Esophagus squamous epithelium (tissue), 5 donors: ENCODE results near the gene HPN. TPM values are rescaled to one million over a fixed set of nuclear protein-coding genes. Genes with fewer than 3 reads are reported as not detected.

Source experiments
- DNase-seq: peaks from one replicate; lab custom pipeline; 2025; lab: John Stamatoyannopoulos, UW
- H3K27ac ChIP-seq, 4 donors: fragments of 200-600 bp; sonication (generic); one replicate each; pipeline ENCODE4 v1.5.1; 2016 to 2019; ENCODE audit warnings: mild to moderate bottlenecking in 1 of 4
- H3K27me3 ChIP-seq, 4 donors: fragments of 200-600 bp; sonication (generic); 1 replicate in 3 of 4; 2 replicates in 1 of 4; pipeline versions ENCODE4 v1.5.1 to v1.6.0; 2017 to 2021; ENCODE audit warnings: antibody characterized with exemption in 1 of 4
- H3K36me3 ChIP-seq, 3 donors: fragments of 200-600 bp; sonication (generic); one replicate each; pipeline ENCODE4 v1.5.1; 2016 to 2019
- H3K4me1 ChIP-seq, 3 donors: fragments of 200-600 bp; sonication (generic); one replicate each; pipeline ENCODE4 v1.5.1; 2017 to 2019
- H3K4me3 ChIP-seq, 4 donors: fragments of 200-600 bp; sonication (generic); 1 replicate in 3 of 4; 2 replicates in 1 of 4; pipeline ENCODE4 v1.5.1; 2016 to 2019; ENCODE audit warnings: mild to moderate bottlenecking in 2 of 4, moderate library complexity in 1 of 4
- H3K9me3 ChIP-seq, 3 donors: fragments of 200-600 bp; sonication (generic); one replicate each; pipeline ENCODE4 v1.5.1; 2016 to 2019
- CTCF ChIP-seq, 6 experiments: fragments of 450-650 bp in 4 of 6; fragments of 200-600 bp in 2 of 6; sonication (generic) in 2 of 6; IDR thresholded peaks; one replicate each; pipeline ENCODE4 v1.5.1; 2016 to 2019; ENCODE audit warnings: antibody characterized with exemption in 6 of 6, mild to moderate bottlenecking in 4 of 6, moderate library complexity in 4 of 6
- POLR2A ChIP-seq, 4 donors: fragments of 450-650 bp; IDR thresholded peaks; one replicate each; pipeline ENCODE4 v1.6.1; 2017; ENCODE audit warnings: antibody characterized with exemption in 4 of 4, mild to moderate bottlenecking in 4 of 4, moderate library complexity in 3 of 4
- WGBS, 2 donors: methylation state at CpG; one replicate each; pipeline ENCODE4 v1.1.5; 2018; 5-methylcytosine and 5-hydroxymethylcytosine counted together
- intact Hi-C: fragments of 100-400 bp; cut with DNase I; formaldehyde crosslinking; loops from one replicate; pipeline ENCODE4 v1.15.0; 2022
- total RNA-seq, 4 donors: library from RNA; depleted of rRNA; stranded (reverse); fragments of >200 nt; gene quantifications; one replicate each; pipeline ENCODE4 v1.1.0, GENCODE V29; 2016
- donor health status: DM: yes; HTN: yes; CAD: no.

The HPN gene
- total RNA-seq, 4 donors from 2014 or later = 0.19 to 0.47 TPM; not detected in 2

GRCh38 chr19:35114353-35115176, 73.0 kb downstream of the HPN start:
- Histone ChIP-seq H3K4me1 (peaks cover 12 to 96% (median 13%) of the 10 kb centered on the region in 3 donors), H3K27ac (peak overlapping the region; percentile 91 to 95 (median 93)), H3K4me3 (peak overlapping the region; percentile 52 to 65 (median 58)), H3K36me3 (no peaks in the 10 kb centered on the region), H3K9me3 (no peaks in the 10 kb centered on the region), H3K27me3 (no peaks in the 10 kb centered on the region)
- TF ChIP-seq CTCF (IDR thresholded peaks at IDR 0.05) = peak; percentile 93 to 99 (median 97)
- peak in 1 of 4 donors; percentile 12 for TF ChIP-seq POLR2A (IDR thresholded peaks at IDR 0.05)
- 1 to 5% methylated on average over 10 to 15 of the region's 23 CpGs for WGBS, 2 donors
- DNase-seq = no peak
- intact Hi-C loops = no loop called here

- Histone ChIP-seq H3K27ac (peak within 1 kb of the TSS; percentile 91 to 95 (median 93)), H3K4me1 (peaks cover 15 to 96% (median 20%) of the 10 kb centered on the region in 3 donors), H3K9me3 (no peaks in the 10 kb centered on the region), H3K36me3 (no peaks in the 10 kb centered on the region), H3K4me3 (peak within 1 kb of the TSS; percentile 52 to 65 (median 58)), H3K27me3 (no peaks in the 10 kb centered on the region)
- DNase-seq = no peak
- intact Hi-C loops = no loop called here
- TF ChIP-seq POLR2A (IDR thresholded peaks at IDR 0.05) (peak in 1 of 4 donors; percentile 35), CTCF (IDR thresholded peaks at IDR 0.05) (no peak)
- 20 to 23% methylated on average over 3 to 7 of the region's 14 CpGs for WGBS, 2 donors
Observed at GRCh38 chr19:35115177-35115951, 73.8 kb downstream of the HPN start, which contains the start of gene FXYD3. FXYD3 (plus strand) TSS chr19:35115823; CDS start chr19:35119377, 3,554 bp downstream.

Other genes starting within 250 kb of the HPN start
- gene ZNF30, start 114.8 kb upstream of the HPN start, total RNA-seq = 10 to 100 TPM in 1 of 4 donors, 1 to 10 TPM in 1, under 1 TPM in 2; 0.26 to 30.2 (median 1.3) TPM
- 1 to 10 TPM; 1.0 to 4.6 (median 2.7) TPM for gene ZNF792, start 77.5 kb upstream of the HPN start, total RNA-seq
- 10 to 100 TPM in 2 of 4 donors, 1 to 10 TPM in 2; 4.6 to 23.3 (median 8.8) TPM for gene GRAMD1A, start 41.4 kb upstream of the HPN start, total RNA-seq
- 1 to 10 TPM in 2 of 4 donors, under 1 TPM in 1, not detected in 1; 0.26 to 5.9 (median 1.2) TPM for gene SCN1B, start 11.3 kb upstream of the HPN start, total RNA-seq
- gene FXYD3, start 74.1 kb downstream of the HPN start, total RNA-seq = 100 to 1,000 TPM; 282 to 837 (median 489) TPM
- gene LGI4, start 93.3 kb downstream of the HPN start, total RNA-seq = 1 to 10 TPM; 1.3 to 8.2 (median 1.6) TPM
- 10 to 100 TPM in 2 of 4 donors, 1 to 10 TPM in 1, not detected in 1; 3.9 to 29.9 (median 10.1) TPM for gene FXYD1, start 97.1 kb downstream of the HPN start, total RNA-seq
- not detected for gene FXYD7, start 101.5 kb downstream of the HPN start, total RNA-seq
- gene FXYD5, start 113.0 kb downstream of the HPN start, total RNA-seq = 100 to 1,000 TPM in 1 of 4 donors, 10 to 100 TPM in 3; 39.3 to 146 (median 45.7) TPM
- gene FAM187B, start 187.0 kb downstream of the HPN start, total RNA-seq = not detected
- 100 to 1,000 TPM in 1 of 4 donors, 10 to 100 TPM in 3; 36.0 to 113 (median 79.4) TPM for gene LSR, start 207.3 kb downstream of the HPN start, total RNA-seq
- gene USF2, start 227.2 kb downstream of the HPN start, total RNA-seq = 10 to 100 TPM; 56.1 to 79.7 (median 59.0) TPM
- not detected for gene HAMP, start 240.8 kb downstream of the HPN start, total RNA-seq